ENCODE data around the gene SAP25.
"Not testable (repeated sequence)": the region's sequence is repeated elsewhere in the genome, so short reads cannot be mapped to it uniquely, and the experiment has no call there.

Gene SAP25

DNA sequence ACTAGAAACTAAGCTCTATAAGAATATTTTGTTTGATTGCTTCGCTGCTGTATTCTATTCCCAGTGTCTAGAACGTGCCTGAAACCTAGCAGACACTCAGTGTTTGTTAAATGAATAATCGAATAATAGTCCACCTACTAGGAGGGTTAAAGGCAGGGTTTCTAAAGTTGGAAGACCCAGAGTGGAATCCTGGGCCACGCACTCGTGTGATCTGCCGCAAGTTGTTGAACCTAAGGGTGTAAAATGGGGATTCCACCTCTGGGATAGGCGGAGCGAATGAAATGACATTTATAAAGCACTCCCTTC is 35.4 kb downstream of the SAP25 start:
- Histone ChIP-seq H3K4me1 (ENCODE audit: control insufficient read depth, low read length) (peaks cover 24% of the 10 kb centered on the region), H3K4me2 (ENCODE audit: low read length) (peak overlapping the region; percentile 82), H3K27me3 (ENCODE audit: control insufficient read depth, low read length) (peaks cover 2% of the 10 kb centered on the region; the same call in 1 of the 2 replicates), H3F3A (ENCODE audit: control insufficient read depth, insufficient read depth) (no peaks in the 10 kb centered on the region), H3K36me3 (ENCODE audit: control insufficient read depth, low read length) (no peaks in the 10 kb centered on the region), H3K9me2 (replicated peaks; ENCODE audit: control insufficient read depth, low read length) (no peaks in the 10 kb centered on the region), H3K9me3 (ENCODE audit: control insufficient read depth, insufficient read depth, low read length) (no peaks in the 10 kb centered on the region), H3K4me3 (ENCODE audit: low read length) (peak overlapping the region; percentile 73), H4K20me1 (ENCODE audit: control insufficient read depth, insufficient read depth, low read depth, low read length) (no peaks in the 10 kb centered on the region), H3K79me2 (ENCODE audit: control insufficient read depth, low read length) (peaks cover 30% of the 10 kb centered on the region), H3K27ac (ENCODE audit: low read depth, low read length) (peak overlapping the region; percentile 28)
- no peak for TF ChIP-seq CTCF (IDR thresholded peaks at IDR 0.05; ENCODE audit: low read depth, low read length, poor library complexity, severe bottlenecking)
- TF ChIP-seq EZH2phosphoT487 (IDR thresholded peaks at IDR 0.05; ENCODE audit: borderline replicate concordance, low read length): no peak

- Histone ChIP-seq H3K4me1 (ENCODE audit: control insufficient read depth, low read length) (peaks cover 14% of the 10 kb centered on the region), H3K27me3 (ENCODE audit: control insufficient read depth, low read length) (peaks cover 16% of the 10 kb centered on the region), H3K79me2 (ENCODE audit: control insufficient read depth, low read length) (peaks cover 20% of the 10 kb centered on the region)
- H3F3A ChIP-seq (ENCODE audit: control insufficient read depth, insufficient read depth); H3K9me3 ChIP-seq (ENCODE audit: control insufficient read depth, insufficient read depth, low read length); H3K27ac ChIP-seq (ENCODE audit: low read depth, low read length); H3K4me2 ChIP-seq (ENCODE audit: low read length); H3K36me3 ChIP-seq (ENCODE audit: control insufficient read depth, low read length); H3K4me3 ChIP-seq (ENCODE audit: low read length); H4K20me1 ChIP-seq (ENCODE audit: control insufficient read depth, insufficient read depth, low read depth, low read length); H3K9me2 ChIP-seq (replicated peaks; ENCODE audit: control insufficient read depth, low read length): not testable (repeated sequence)
These were observed 37.0 kb downstream of the SAP25 start for GRCh38 chr7:100536695-100537094.

DNA sequence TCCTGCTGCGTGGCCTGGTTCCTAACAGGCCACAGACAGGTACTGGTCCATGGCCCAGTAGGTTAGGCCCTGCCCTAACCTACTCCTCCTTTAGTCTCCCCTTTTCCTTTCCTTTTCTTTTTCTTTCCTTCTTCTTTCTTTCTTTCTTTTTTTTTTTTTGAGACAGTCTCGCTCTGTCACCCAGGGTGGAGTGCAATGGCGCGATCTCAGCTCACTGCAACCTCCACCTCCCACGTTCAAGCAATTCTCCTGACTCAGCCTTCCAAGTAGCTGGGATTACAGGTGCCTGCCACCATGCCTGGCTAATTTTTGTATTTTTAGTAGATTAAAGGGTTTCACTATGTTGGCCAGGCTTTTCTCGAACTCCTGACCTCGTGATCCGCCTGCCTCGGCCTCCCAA is 37.7 kb downstream of the SAP25 start:
- H3F3A ChIP-seq (ENCODE audit: control insufficient read depth, insufficient read depth); H3K4me3 ChIP-seq (ENCODE audit: low read length); H3K4me2 ChIP-seq (ENCODE audit: low read length); H3K36me3 ChIP-seq (ENCODE audit: control insufficient read depth, low read length); H3K27ac ChIP-seq (ENCODE audit: low read depth, low read length); H4K20me1 ChIP-seq (ENCODE audit: control insufficient read depth, insufficient read depth, low read depth, low read length); H3K9me2 ChIP-seq (replicated peaks; ENCODE audit: control insufficient read depth, low read length); H3K9me3 ChIP-seq (ENCODE audit: control insufficient read depth, insufficient read depth, low read length): not testable (repeated sequence)
- Histone ChIP-seq H3K27me3 (ENCODE audit: control insufficient read depth, low read length) (peaks cover 21% of the 10 kb centered on the region), H3K79me2 (ENCODE audit: control insufficient read depth, low read length) (peaks cover 14% of the 10 kb centered on the region), H3K4me1 (ENCODE audit: control insufficient read depth, low read length) (peaks cover 14% of the 10 kb centered on the region)

- Histone ChIP-seq H3K4me1 (ENCODE audit: control insufficient read depth, low read length) (peaks cover under 1% of the 10 kb centered on the region; the same call in 1 of the 2 replicates), H3F3A (ENCODE audit: control insufficient read depth, insufficient read depth) (no peaks in the 10 kb centered on the region), H3K27ac (ENCODE audit: low read depth, low read length) (no peak overlapping the region), H3K9me2 (replicated peaks; ENCODE audit: control insufficient read depth, low read length) (no peaks in the 10 kb centered on the region), H3K36me3 (ENCODE audit: control insufficient read depth, low read length) (no peaks in the 10 kb centered on the region), H4K20me1 (ENCODE audit: control insufficient read depth, insufficient read depth, low read depth, low read length) (no peaks in the 10 kb centered on the region), H3K79me2 (ENCODE audit: control insufficient read depth, low read length) (no peaks in the 10 kb centered on the region), H3K27me3 (ENCODE audit: control insufficient read depth, low read length) (peaks cover 36% of the 10 kb centered on the region), H3K4me2 (ENCODE audit: low read length) (no peak overlapping the region), H3K4me3 (ENCODE audit: low read length) (no peak overlapping the region), H3K9me3 (ENCODE audit: control insufficient read depth, insufficient read depth, low read length) (no peaks in the 10 kb centered on the region)
- TF ChIP-seq EZH2phosphoT487 (IDR thresholded peaks at IDR 0.05; ENCODE audit: borderline replicate concordance, low read length) (no peak), CTCF (IDR thresholded peaks at IDR 0.05; ENCODE audit: low read depth, low read length, poor library complexity, severe bottlenecking) (no peak)
These were observed 41.3 kb downstream of the SAP25 start for GRCh38 chr7:100532165-100533022.

GRCh38 chr7:100528108-100528866 is 45.4 kb downstream of the SAP25 start:
- H3K36me3 ChIP-seq (ENCODE audit: control insufficient read depth, low read length); H3K4me3 ChIP-seq (ENCODE audit: low read length); H3K4me2 ChIP-seq (ENCODE audit: low read length); H3K27ac ChIP-seq (ENCODE audit: low read depth, low read length); H3F3A ChIP-seq (ENCODE audit: control insufficient read depth, insufficient read depth); H3K79me2 ChIP-seq (ENCODE audit: control insufficient read depth, low read length); H4K20me1 ChIP-seq (ENCODE audit: control insufficient read depth, insufficient read depth, low read depth, low read length); H3K4me1 ChIP-seq (ENCODE audit: control insufficient read depth, low read length); H3K9me3 ChIP-seq (ENCODE audit: control insufficient read depth, insufficient read depth, low read length); H3K9me2 ChIP-seq (replicated peaks; ENCODE audit: control insufficient read depth, low read length): not testable (repeated sequence)
- peaks cover 40% of the 10 kb centered on the region for H3K27me3 ChIP-seq (ENCODE audit: control insufficient read depth, low read length)

GRCh38 chr7:100523192-100523591 is 50.5 kb downstream of the SAP25 start:
- H4K20me1 ChIP-seq (ENCODE audit: control insufficient read depth, insufficient read depth, low read depth, low read length); H3F3A ChIP-seq (ENCODE audit: control insufficient read depth, insufficient read depth); H3K4me3 ChIP-seq (ENCODE audit: low read length); H3K9me2 ChIP-seq (replicated peaks; ENCODE audit: control insufficient read depth, low read length); H3K36me3 ChIP-seq (ENCODE audit: control insufficient read depth, low read length); H3K9me3 ChIP-seq (ENCODE audit: control insufficient read depth, insufficient read depth, low read length); H3K4me2 ChIP-seq (ENCODE audit: low read length); H3K4me1 ChIP-seq (ENCODE audit: control insufficient read depth, low read length); H3K27ac ChIP-seq (ENCODE audit: low read depth, low read length); H3K79me2 ChIP-seq (ENCODE audit: control insufficient read depth, low read length): not testable (repeated sequence)
- H3K27me3 ChIP-seq (ENCODE audit: control insufficient read depth, low read length): peaks cover 20% of the 10 kb centered on the region

Data from DOHH2 (cell line).